ENCODE data around the gene SCARB1. TPM values are rescaled to one million over a fixed set of nuclear protein-coding genes. Genes with fewer than 3 reads are reported as not detected.

SCARB1 gene
- total and polyA plus RNA-seq, 2 of the 13 experiments (the other 11 are each of a cell fraction or from before 2014, with no cell fraction given), result 63.4 to 160 TPM

GRCh38 chr12:124852329-124852831, 11.3 kb downstream of the SCARB1 start (continued):
- no peak for TF ChIP-seq ZNF407 (CRISPR knock-in tag; IDR thresholded peaks at IDR 0.05; ENCODE audit: not compliant biosample characterization)
- TF ChIP-seq STAG1 (CRISPR knock-in tag; IDR thresholded peaks at IDR 0.05), result no peak; the same call in 1 of the 2 replicates
- no peak for TF ChIP-seq ZNF225 (CRISPR knock-in tag; IDR thresholded peaks at IDR 0.05)
- TF ChIP-seq HDAC2 (CRISPR knock-in tag; IDR thresholded peaks at IDR 0.05), result peak; percentile 96
- TF ChIP-seq ELF3 (CRISPR knock-in tag; IDR thresholded peaks at IDR 0.05), result peak; percentile 91
- TF ChIP-seq CTCF (CRISPR knock-in tag; IDR thresholded peaks at IDR 0.05), result peak; percentile 38; the same call in 1 of the 2 replicates
- TF ChIP-seq ZNF737 (CRISPR knock-in tag; IDR thresholded peaks at IDR 0.05; ENCODE audit: borderline replicate concordance), result peak; percentile 57; the same call in 1 of the 2 replicates
- no peak for TF ChIP-seq HMGA1 (CRISPR knock-in tag; conservative IDR thresholded peaks at IDR 0.05)
- TF ChIP-seq ZNF557 (CRISPR knock-in tag; IDR thresholded peaks at IDR 0.05), result no peak
- no peak for TF ChIP-seq THYN1 (CRISPR knock-in tag; IDR thresholded peaks at IDR 0.05; ENCODE audit: borderline replicate concordance, low read depth)
- TF ChIP-seq ISL2 (CRISPR knock-in tag; IDR thresholded peaks at IDR 0.05), result peak; percentile 70
- peak; percentile 90; the same call in 1 of the 2 replicates for TF ChIP-seq ZNF580 (CRISPR knock-in tag; IDR thresholded peaks at IDR 0.05; ENCODE audit: borderline replicate concordance, low read depth)
- no peak for TF ChIP-seq CREB1 (IDR thresholded peaks at IDR 0.05)
- peak; percentile 45; the same call in 1 of the 2 replicates for TF ChIP-seq CREB1 (CRISPR knock-in tag; IDR thresholded peaks at IDR 0.05)
- no peak for TF ChIP-seq ZSCAN31 (CRISPR knock-in tag; IDR thresholded peaks at IDR 0.05; ENCODE audit: low read depth)
- TF ChIP-seq ADNP (CRISPR knock-in tag; IDR thresholded peaks at IDR 0.05), result no peak
- TF ChIP-seq MBNL3 (CRISPR knock-in tag; conservative IDR thresholded peaks at IDR 0.05), result no peak
- no peak for TF ChIP-seq ZNF589 (CRISPR knock-in tag; conservative IDR thresholded peaks at IDR 0.05)
- no peak; the same call in 1 of the 2 replicates for TF ChIP-seq CHD4 (IDR thresholded peaks at IDR 0.05; ENCODE audit: borderline replicate concordance, low read length)
- peak; percentile 59; the same call in 1 of the 2 replicates for TF ChIP-seq ZNF264 (CRISPR knock-in tag; IDR thresholded peaks at IDR 0.05)
- TF ChIP-seq ZBTB3 (CRISPR knock-in tag; IDR thresholded peaks at IDR 0.05; ENCODE audit: borderline replicate concordance, low read depth), result peak; percentile 81; the same call in 1 of the 2 replicates
- 0 out of 2 replicates have a peak, but pooled peaks have one; percentile 37 for TF ChIP-seq HOXA5 (CRISPR knock-in tag; IDR thresholded peaks at IDR 0.05)
